ENCODE results near the gene COX6B1.
"Not testable (repeated sequence)": the region's sequence is repeated elsewhere in the genome, so short reads cannot be mapped to it uniquely, and the experiment has no call there.

The COX6B1 gene

GRCh38 chr19:35636651-35637050, 11.5 kb upstream of the COX6B1 start:
- DNase-seq = no peak

- no peak for DNase-seq
These were observed 11.0 kb upstream of the COX6B1 start for GRCh38 chr19:35637165-35637564.

GRCh38 chr19:35639321-35639639, 8.8 kb upstream of the COX6B1 start:
- no peak for DNase-seq

GRCh38 chr19:35639863-35640262, 8.3 kb upstream of the COX6B1 start:
- no peak for DNase-seq

GRCh38 chr19:35641515-35642151, 6.5 kb upstream of the COX6B1 start, which contains the start of gene ETV2:
ETV2 (plus strand) TSS chr19:35641745; CDS start chr19:35642461, 716 bp downstream.
- DNase-seq = no peak

DNA sequence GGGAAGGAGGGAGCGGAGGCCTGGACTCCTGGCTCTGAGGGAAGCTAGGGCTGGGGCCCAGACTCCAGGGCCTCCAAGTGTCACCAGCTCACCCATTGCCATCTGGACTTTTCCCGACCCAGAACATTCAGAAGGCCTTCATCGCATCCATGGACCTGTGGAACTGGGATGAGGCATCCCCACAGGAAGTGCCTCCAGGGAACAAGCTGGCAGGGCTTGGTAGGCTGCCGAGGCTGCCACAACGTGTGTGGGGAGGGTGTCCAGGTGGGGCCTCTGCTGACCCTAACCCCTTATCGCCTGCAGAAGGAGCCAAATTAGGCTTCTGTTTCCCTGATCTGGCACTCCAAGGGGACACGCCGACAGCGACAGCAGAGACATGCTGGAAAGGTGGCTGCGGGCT, 5.8 kb upstream of the COX6B1 start:
- no peak for DNase-seq

DNA sequence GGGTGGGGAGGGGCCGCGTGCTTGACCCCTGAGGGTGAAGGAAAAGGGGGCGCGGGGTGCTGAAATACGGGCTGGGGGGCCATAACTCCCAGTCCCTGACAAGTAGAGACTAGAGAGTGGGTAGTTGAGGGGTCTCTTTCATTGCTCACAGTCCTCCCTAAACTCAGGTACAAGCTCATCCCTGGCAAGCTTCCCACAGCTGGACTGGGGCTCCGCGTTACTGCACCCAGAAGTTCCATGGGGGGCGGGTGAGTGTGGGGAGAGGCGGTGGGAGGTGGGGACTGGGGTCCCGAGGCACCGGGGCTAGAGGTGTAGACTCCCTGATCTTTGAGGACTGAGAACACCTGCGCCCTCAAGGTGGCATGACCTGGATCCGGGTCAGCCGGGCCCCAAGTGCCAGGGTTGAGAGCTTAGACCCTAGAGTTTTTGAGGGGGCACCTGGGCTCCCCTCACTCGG, 5.3 kb upstream of the COX6B1 start:
- DNase-seq = no peak

DNA sequence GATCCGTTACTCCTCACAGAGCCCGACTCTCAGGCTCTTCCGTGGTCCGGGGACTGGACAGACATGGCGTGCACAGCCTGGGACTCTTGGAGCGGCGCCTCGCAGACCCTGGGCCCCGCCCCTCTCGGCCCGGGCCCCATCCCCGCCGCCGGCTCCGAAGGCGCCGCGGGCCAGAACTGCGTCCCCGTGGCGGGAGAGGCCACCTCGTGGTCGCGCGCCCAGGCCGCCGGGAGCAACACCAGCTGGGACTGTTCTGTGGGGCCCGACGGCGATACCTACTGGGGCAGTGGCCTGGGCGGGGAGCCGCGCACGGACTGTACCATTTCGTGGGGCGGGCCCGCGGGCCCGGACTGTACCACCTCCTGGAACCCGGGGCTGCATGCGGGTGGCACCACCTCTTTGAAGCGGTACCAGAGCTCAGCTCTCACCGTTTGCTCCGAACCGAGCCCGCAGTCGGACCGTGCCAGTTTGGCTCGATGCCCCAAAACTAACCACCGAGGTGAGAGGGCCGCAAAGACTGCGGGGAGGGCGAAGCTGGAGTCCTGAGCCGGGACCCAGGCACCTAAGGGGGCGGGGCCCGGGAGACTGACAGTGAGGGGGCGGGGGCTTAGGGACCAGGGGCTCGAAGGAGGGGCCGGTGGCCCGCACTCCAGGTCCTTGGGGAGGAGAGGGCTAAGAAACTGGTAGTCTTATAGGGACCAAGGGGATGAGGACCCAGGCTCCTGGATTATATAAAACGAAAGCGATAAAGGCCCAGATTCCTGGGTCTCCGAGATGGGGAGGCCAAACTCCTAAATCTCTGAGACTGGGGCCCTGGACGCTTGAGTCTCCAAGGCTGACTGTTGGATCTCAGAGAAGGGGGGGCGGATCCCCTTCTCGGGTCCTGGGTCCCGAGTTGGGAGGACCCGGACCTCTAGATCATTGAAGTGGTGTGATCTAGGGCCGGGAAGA, 4.6 kb upstream of the COX6B1 start:
- peak; percentile 87 for DNase-seq

DNA sequence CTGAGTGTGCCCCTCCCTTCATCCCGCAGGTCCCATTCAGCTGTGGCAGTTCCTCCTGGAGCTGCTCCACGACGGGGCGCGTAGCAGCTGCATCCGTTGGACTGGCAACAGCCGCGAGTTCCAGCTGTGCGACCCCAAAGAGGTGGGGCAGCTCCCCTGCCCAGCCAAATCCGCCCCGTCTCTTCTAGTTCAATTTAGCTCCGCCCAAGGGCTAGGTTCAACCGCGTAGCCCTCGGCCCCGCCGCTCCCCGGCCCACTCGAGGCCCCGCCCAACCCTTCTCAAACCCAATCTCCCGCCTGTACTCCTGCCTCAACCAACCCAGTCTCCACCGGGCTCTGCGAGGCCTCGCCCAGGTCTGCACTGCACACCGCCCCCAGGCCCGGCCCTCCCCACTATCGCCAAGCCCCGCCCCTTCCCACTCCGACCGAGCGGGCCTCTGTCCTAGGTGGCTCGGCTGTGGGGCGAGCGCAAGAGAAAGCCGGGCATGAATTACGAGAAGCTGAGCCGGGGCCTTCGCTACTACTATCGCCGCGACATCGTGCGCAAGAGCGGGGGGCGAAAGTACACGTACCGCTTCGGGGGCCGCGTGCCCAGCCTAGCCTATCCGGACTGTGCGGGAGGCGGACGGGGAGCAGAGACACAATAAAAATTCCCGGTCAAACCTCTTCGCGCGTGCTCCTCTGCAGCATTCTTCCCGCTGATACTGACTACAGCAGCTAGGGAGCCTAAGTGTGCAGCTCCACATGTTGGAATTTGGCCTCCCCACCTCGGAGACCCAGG, 3.7 kb upstream of the COX6B1 start:
- peak; percentile 95 for DNase-seq

DNA sequence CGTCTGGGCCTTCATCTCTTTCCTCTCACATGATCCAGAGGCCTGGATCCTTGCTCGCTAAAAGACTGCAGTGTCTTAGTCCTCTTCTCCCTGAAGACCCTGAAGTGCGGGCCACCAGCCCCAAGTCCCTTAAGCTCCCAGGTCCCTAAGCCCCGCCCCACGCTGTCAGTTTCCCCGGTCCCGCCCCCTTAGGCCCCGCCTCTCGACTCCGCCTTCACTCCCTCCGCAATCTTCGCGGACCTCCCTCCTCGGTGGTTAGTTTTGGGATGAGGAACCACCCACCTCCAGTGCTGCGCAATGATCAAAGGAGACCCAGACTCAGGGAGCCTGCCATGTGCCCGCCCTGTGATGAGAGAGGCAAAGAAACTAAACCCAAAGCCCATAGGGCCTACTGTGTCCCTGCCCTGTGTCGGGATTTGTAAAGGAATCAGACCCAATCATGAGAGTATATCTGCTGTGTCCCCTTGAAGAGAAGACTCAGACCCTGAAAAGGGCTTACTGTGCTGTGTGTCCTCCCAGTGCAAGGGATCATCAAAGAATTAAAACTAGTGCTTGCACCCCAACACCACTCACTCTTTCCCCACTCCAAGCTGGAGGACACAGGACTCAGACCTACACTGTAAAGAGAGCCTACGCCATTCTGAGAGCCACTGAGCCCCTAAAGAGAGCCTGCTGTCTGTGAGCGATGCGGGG, 3.0 kb upstream of the COX6B1 start:
- peak; percentile 55 for DNase-seq

DNA sequence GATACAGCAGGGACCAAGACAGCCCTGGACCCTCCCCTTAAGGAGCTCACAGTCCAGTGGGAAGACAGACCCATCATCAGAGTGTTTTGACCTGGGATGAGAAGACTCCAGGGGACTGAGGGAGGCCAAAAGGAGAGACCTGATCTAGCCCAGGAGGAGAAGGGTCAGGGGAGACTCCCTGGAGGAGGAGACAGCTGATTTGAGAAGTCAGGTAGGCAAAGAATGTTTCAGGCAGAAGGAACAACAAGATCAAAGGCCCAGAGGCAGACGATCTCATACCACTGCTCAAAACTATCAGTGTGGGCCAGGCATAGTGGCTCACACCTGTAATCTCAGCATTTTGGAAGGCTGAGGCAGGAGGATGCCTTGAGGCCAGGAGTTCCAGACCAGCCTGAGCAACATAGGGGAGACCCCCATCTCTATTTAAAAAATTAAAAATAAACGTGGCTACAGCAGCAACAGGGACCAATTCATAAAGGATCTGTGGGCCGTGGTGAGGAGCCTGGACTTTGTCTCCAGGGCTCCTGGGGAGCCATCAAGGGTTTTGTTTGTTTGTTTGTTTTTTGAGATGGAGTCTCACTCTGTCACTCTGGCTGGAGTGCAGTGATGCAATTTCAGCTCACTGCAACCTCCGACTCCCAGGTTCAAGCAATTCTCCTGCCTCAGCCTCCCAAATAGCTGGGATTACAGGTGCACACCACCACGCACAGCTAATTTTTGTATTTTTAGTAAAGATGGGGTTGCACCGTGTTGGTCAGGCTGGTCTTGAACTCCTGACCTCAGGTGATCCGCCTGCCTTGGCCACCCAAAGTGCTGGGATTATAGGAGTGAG, 2.2 kb upstream of the COX6B1 start:
- no peak for DNase-seq

DNA sequence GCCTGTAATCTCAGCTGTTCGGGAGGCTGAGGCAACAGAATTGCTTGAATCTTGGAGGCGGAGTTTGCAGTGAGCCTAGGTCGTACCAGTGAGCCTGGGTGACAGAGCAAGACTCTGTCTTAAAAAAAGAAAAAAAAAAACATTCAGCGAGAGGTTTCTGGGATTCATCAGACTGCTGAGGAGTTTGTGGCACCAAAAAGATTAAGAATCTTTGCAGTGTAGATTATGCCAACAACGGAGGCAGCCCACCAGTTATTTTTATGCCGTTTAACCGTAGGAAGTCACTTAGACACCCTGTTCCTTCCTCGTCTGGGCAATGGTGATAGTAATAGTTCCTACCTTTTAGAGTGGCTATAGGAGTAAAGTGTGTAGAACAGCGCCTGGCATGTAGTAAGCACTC, 2.5 kb downstream of the COX6B1 start:
- no peak for DNase-seq

DNA sequence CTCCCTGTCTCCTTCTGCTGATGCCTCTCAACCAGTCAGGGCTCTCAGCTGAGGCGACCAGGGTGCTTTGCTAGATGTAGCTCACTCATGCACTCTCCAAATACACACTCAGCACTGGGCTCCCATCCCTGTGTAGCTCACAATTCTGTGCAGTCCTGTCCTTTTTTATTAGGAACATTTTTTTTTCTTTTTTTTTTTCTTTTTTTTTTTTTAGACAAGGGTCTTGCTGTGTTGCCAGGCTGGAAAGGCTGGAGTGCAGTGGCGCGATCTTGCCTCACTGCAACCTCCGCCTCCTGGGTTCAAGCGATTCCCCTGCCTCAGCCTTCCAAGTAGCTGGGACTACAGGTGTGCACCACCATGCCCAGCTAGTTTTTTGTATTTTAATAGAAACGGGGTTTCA, 6.7 kb downstream of the COX6B1 start:
- not testable (repeated sequence) for DNase-seq

DNA sequence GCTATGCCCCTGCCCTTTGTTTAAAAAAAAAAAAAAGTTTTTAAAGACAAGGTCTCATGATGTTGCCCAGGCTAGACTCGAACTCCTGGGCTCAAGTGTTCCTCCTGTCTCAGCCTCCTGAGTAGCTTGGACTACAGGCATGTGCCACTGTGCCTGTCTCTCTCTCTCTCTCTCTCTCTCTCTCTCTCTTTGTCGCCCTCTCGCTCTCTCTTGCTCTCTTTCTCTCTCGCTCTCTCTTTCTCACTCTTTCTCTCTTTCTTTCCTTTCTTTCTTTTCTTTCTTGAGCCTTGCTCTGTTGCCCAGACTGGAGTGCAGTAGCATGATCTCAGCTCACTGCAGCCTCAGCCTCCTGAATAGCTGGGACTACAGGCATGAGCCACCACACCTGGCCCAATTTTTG, 7.5 kb downstream of the COX6B1 start:
- no peak for DNase-seq

DNA sequence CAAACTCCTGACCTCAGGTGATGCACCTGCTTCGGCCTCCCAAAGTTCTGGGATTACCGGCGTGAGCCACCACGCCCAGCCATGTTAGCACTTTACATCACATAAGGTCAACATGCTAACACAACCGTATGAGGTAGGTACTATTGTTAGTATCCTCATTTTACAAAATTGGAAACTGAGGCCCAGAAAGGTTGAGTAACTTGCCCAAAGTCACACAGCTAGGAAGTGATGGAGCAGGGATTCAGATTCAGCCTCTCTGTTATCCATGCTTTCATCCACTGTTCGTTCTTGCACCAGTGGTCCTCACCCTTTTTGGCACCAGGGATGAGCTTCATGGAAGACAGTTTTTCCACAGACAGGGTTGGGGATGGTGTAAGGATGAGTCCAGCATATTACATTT, 8.6 kb downstream of the COX6B1 start:
- DNase-seq = no peak

DNA sequence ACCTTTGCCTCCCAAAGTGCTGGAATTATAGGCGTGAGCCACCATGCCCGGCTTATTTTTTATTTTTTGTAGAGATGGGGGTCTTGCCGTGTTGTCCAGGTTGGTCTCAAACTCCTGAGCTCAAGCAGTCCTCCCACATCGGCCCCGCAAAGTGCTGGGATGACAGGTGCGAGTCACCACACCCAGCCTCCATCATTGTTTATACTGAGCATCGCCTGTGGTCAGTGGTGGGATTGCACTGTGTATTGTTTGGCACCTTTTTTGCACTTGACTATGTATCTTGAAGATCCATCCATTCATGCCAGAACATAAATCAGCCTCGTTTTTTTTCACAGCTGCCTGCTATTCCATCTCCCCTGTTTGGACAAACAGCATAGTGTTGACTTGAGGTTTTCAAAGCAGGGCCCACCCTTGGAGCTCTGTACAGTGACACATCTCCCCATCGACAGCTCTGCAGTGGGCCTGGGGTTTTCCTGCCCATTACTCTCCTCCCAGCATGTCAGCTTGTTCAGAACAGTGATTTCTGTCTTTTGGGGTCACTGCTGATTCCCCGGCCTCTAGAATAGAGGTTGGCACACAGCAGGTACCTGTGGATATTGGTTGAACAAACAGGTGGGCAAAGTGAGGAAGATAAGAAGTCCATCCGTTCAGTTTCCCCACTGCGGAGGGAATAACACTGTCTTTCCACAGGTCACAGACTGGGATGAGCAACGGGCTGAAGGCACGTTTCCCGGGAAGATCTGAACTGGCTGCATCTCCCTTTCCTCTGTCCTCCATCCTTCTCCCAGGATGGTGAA, 10.0 kb downstream of the COX6B1 start:
- DNase-seq = no peak

DNA sequence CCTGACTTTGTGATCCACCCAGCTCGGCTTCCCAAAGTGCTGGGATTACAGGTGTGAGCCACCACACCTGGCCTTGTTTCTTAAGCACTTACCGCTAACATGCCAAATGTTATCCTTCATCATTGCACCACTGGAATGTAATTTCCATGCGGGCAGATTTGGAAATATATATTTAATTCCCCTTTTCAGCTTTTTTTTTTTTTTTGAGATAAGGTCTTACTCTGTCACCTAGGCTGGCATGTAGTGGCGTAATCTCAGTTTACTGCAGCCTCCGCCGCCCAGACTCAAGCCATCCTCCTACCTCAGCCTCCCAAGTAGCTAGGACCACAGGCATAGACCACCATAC, 13.8 kb downstream of the COX6B1 start:
- no peak for DNase-seq

- no peak for DNase-seq
These were observed 15.9 kb downstream of the COX6B1 start for GRCh38 chr19:35663981-35664380.

GRCh38 chr19:35665157-35665556, 17.0 kb downstream of the COX6B1 start:
- no peak for DNase-seq

GRCh38 chr19:35665604-35666003, 17.5 kb downstream of the COX6B1 start:
- no peak for DNase-seq

DNA sequence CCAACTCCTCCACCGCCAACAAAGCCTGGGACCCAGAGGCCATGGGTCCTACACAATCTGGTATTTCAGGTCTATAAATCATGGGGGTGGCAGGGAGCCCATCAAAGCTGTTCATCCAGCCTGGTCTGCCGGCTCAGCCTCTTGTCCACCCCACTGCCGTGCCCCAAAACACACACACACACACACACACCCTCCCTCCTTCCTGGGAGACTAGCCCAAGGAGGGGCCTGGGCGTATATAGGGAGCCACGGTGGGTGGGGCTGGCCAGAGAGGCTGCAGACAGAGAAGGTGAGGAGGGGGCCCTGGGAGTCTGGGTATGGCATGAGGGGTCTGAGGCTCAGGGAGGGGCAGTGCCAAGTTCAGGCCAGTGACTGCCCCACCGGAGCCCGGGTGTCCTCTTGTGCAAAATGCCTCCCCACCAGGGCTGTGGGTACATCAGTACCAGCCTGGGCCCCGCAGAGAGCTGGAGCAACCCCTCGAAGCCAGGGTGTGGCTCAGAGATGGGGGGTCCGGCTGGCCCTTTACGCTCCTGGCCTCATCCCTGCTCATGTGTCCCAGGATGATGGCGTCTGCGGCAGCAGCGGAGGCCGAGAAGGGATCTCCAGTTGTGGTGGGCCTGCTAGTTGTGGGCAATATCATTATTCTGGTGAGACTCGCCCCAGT, 18.3 kb downstream of the COX6B1 start, which contains the start of gene UPK1A:
UPK1A (plus strand) TSS at position 267 of the 663 bp plus-strand sequence; CDS start at position 563, 296 bp downstream.
- DNase-seq = no peak
